ENCODE data around the gene HMGN3. TPM values are rescaled to one million over a fixed set of nuclear protein-coding genes. Genes with fewer than 3 reads are reported as not detected.

The HMGN3 gene
- total RNA-seq, 1 donor, result 42.3 TPM

DNA sequence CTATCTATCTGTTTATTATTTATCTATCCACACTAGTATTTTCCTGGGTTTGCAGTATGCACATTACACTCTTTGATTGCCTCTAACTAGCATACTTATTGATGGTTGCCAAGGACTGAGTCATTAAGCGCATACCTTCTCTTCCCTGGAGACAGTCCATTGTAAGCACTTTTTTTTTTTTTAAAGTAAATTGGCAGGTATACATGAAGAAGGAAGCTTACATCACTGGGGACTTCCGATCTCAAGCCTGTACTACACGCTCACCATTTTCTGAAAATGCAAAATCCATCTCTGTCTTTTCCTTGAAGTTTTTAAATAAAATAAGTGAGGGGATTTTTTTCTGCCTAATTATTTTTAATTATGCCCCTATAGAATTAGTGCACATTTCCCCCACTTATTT, 63.5 kb downstream of the HMGN3 start:
- DNase-seq (ENCODE audit: low read depth), result peak; percentile 79
- TF ChIP-seq CTCF (IDR thresholded peaks at IDR 0.05; ENCODE audit: insufficient read depth, low read length), result no peak
- no peak overlapping the region for H3K4me3 ChIP-seq (ENCODE audit: low read depth, low read length)

DNA sequence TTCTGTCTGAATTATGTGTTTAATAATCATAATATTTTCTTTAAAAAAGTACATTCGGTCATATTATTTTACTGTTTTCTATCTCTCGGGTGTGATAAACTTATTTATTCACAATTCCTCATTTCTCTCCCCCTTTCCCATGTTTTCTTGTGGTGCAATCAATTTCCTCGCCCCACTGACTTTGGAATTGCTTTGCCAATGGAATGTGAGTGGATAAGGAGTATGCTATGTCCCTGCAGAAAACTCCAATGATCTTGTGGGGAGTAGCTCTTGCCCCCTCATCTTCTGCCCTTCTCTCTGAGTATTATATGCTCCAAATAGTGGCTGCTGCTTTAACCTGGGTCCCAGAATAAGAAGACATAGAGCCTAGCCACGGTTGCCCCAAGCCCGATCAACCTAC, 64.1 kb downstream of the HMGN3 start:
- DNase-seq (ENCODE audit: low read depth), result no peak
- no peak for TF ChIP-seq CTCF (IDR thresholded peaks at IDR 0.05; ENCODE audit: insufficient read depth, low read length)
- no peak overlapping the region for H3K4me3 ChIP-seq (ENCODE audit: low read depth, low read length)

GRCh38 chr6:79168695-79168980, 65.8 kb downstream of the HMGN3 start:
- no peak for DNase-seq (ENCODE audit: low read depth)
- TF ChIP-seq CTCF (IDR thresholded peaks at IDR 0.05; ENCODE audit: insufficient read depth, low read length), result no peak
- no peak overlapping the region for H3K4me3 ChIP-seq (ENCODE audit: low read depth, low read length)

DNA sequence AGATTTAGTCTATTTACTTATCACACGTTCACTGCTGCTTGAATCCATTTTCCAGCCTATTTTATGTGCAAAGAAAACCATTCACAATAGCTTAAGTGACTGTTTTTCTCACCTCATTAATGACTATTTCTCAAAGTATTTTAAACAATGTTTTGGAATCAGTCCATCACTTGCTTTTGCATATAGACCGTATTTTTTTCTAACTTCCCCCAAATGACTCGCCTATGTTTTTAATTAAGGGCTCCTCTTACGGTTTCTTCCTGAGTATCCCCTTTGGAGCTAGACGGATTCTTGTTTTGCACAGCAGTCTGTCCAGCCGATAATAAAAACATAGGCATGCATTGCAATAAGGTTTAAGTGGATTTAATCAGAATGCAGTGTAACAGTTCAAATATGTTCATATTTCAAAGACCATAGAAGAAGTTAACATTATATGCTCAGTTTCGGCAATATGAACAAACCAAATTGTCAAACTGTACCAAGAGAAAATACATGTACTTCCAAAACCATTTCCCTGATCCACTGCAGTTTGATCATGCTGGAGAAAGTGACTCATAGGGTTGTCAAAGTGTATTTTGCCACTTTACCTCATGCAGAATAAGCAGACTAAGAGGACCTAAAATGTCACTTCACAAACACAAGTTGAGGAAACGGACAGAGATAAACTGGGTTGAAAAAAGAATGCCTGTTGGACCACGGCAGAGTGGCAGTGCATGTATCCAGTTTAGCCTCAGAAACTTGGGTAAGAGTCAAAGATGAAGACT, 66.4 kb downstream of the HMGN3 start:
- H3K4me3 ChIP-seq (ENCODE audit: low read depth, low read length), result no peak overlapping the region
- DNase-seq (ENCODE audit: low read depth), result peak; percentile 22
- no peak for TF ChIP-seq CTCF (IDR thresholded peaks at IDR 0.05; ENCODE audit: insufficient read depth, low read length)

- DNase-seq (ENCODE audit: low read depth), result no peak
- no peak for TF ChIP-seq CTCF (IDR thresholded peaks at IDR 0.05; ENCODE audit: insufficient read depth, low read length)
- H3K4me3 ChIP-seq (ENCODE audit: low read depth, low read length), result no peak overlapping the region
These were observed 74.6 kb downstream of the HMGN3 start for GRCh38 chr6:79159846-79160245.

DNA sequence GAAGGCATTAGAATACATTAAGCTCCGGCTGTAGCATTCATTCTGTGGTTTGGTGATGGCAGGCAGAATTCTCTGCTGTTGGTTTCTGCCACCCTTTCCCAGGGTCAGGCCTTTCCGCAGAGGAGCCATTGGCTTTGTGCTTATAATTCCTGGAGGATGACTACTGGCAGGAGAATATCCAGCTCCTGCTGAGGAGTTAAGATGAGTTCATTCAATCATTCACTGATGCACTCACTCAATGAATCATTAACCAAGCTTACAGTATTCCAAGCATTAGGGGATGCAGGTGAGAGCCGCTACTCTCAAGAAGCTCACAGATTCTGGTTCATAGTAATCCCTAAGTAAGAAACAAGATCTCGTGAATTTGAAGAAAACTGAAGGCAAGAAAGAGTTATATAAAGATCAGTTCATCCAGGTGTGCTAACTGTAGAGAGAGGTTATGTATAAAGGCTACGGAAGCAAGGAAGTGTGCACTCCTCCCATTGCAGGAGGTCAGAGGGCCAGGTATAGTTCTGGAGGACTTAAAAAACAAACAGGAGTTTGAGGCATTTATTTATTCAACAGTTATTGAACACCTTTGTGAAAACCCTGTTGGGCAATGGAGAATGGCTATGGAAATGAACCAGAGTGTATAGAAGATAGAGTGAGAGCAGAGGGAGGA, 75.5 kb downstream of the HMGN3 start:
- no peak overlapping the region for H3K4me3 ChIP-seq (ENCODE audit: low read depth, low read length)
- DNase-seq (ENCODE audit: low read depth), result no peak
- TF ChIP-seq CTCF (IDR thresholded peaks at IDR 0.05; ENCODE audit: insufficient read depth, low read length), result no peak

Data from fibroblast of the aortic adventitia (primary cell).